Kasumi-1 (cell line): ENCODE measurements around the gene GLG1.

Experiments used
- DNase-seq, 2 experiments: peaks; one replicate each; lab custom pipeline; 2025; lab: John Stamatoyannopoulos, UW

The GLG1 gene

GRCh38 chr16:74608944-74609343, 2.0 kb upstream of the GLG1 start:
- peak; percentile 55 to 58 for DNase-seq

- no peak for DNase-seq
These were observed 1.5 kb upstream of the GLG1 start for GRCh38 chr16:74608381-74608780.

- DNase-seq = no peak
These were observed 1.0 kb upstream of the GLG1 start for GRCh38 chr16:74607962-74608356.

GRCh38 chr16:74607310-74607961, 522 bp upstream of the GLG1 start:
- peak; percentile 62 to 63 for DNase-seq

GRCh38 chr16:74605746-74606520, 981 bp downstream of the GLG1 start:
- DNase-seq = peak in 1 of 2 experiments; percentile 43

GRCh38 chr16:74605332-74605731, 1.6 kb downstream of the GLG1 start:
- DNase-seq = peak in 1 of 2 experiments; percentile 13

GRCh38 chr16:74603848-74604247, 3.1 kb downstream of the GLG1 start:
- DNase-seq = no peak

- DNase-seq = peak; percentile 23 to 51
These were observed 5.6 kb downstream of the GLG1 start for GRCh38 chr16:74601126-74601871.

GRCh38 chr16:74596586-74596985, 10.3 kb downstream of the GLG1 start:
- no peak for DNase-seq

GRCh38 chr16:74592847-74593246, 14.1 kb downstream of the GLG1 start:
- DNase-seq = no peak

- DNase-seq = no peak
These were observed 14.9 kb downstream of the GLG1 start for GRCh38 chr16:74591876-74592650.

- no peak for DNase-seq
These were observed 20.0 kb downstream of the GLG1 start for GRCh38 chr16:74586948-74587347.

GRCh38 chr16:74585846-74586443, 21.0 kb downstream of the GLG1 start:
- DNase-seq = no peak

- no peak for DNase-seq
These were observed 22.8 kb downstream of the GLG1 start for GRCh38 chr16:74583926-74584666.

GRCh38 chr16:74582970-74583369, 23.9 kb downstream of the GLG1 start:
- DNase-seq = no peak

GRCh38 chr16:74580833-74581232, 26.1 kb downstream of the GLG1 start:
- DNase-seq = no peak

GRCh38 chr16:74578838-74579237, 28.1 kb downstream of the GLG1 start:
- no peak for DNase-seq

GRCh38 chr16:74578433-74578832, 28.5 kb downstream of the GLG1 start:
- no peak for DNase-seq

GRCh38 chr16:74577882-74578366, 29.0 kb downstream of the GLG1 start:
- DNase-seq = no peak

GRCh38 chr16:74575807-74576643, 30.9 kb downstream of the GLG1 start:
- DNase-seq = no peak
